H1 (cell line): Measurements from ENCODE around the gene MYO18A. TPM values are rescaled to one million over a fixed set of nuclear protein-coding genes. Genes with fewer than 3 reads are reported as not detected.

Experiments used
- CTCF ChIA-PET: fragments of 300-600 bp; sonication (Branson Sonifier 250); formaldehyde crosslinking; loops from one replicate; lab custom pipeline; 2021; ENCODE audit not compliant: partially characterized antibody; lab: Charles Lee
- POLR2A ChIA-PET: fragments of 300-600 bp; sonication (Branson Sonifier 250); formaldehyde crosslinking; loops from one replicate; lab custom pipeline; 2021; ENCODE audit warnings: inconsistent platforms; ENCODE audit not compliant: partially characterized antibody; lab: Charles Lee
- DNase-seq, 2 experiments: peaks; one replicate each; pipeline versions ENCODE4 v3.0.0 to v3.0.0-alpha.2; 2010 to 2022; ENCODE audit warnings: low spot score in 2 of 2, low read depth in 1 of 2, mixed read lengths in 1 of 2
- FAIRE-seq: peaks from 2 replicates; lab custom pipeline; 2011; peaks lifted over from hg19 to GRCh38; lab: Jason Lieb, UNC
- H2AFZ ChIP-seq: 2 replicates; pipeline ENCODE4 v1.8.1; 2012; ENCODE audit warnings: low read length, inconsistent platforms
- H2AK5ac ChIP-seq: 2 replicates; pipeline ENCODE4 v1.6.1; 2013; ENCODE audit warnings: low read depth, low read length
- H2BK120ac ChIP-seq: replicated peaks from 2 replicates; pipeline ENCODE3; 2013; ENCODE audit warnings: low read depth, low read length, inconsistent platforms
- H2BK12ac ChIP-seq: 2 replicates; pipeline ENCODE4 v1.6.1; 2013; ENCODE audit warnings: low read depth, low read length
- H2BK15ac ChIP-seq: 2 replicates; pipeline ENCODE4 v1.6.1; 2013; ENCODE audit warnings: low read length
- H2BK20ac ChIP-seq: 2 replicates; pipeline ENCODE4 v1.6.1; 2013; ENCODE audit warnings: low read length
- H2BK5ac ChIP-seq: 2 replicates; pipeline ENCODE4 v1.6.1; 2013; ENCODE audit warnings: low read depth, low read length
- H3K14ac ChIP-seq: 2 replicates; pipeline ENCODE4 v1.6.1; 2013; ENCODE audit warnings: inconsistent platforms; ENCODE audit not compliant: insufficient read length
- H3K18ac ChIP-seq: 2 replicates; pipeline ENCODE4 v1.6.1; 2013; ENCODE audit warnings: low read length; ENCODE audit errors: extremely low read depth
- H3K23ac ChIP-seq: 2 replicates; pipeline ENCODE4 v1.6.1; 2013; ENCODE audit warnings: inconsistent platforms; ENCODE audit not compliant: insufficient read length
- H3K23me2 ChIP-seq: 2 replicates; pipeline ENCODE4 v1.6.1; 2013; ENCODE audit warnings: low read depth, low read length
- H3K27ac ChIP-seq: 2 replicates; pipeline ENCODE4 v1.6.1; 2011; ENCODE audit warnings: low read depth, low read length, inconsistent platforms
- H3K27me3 ChIP-seq, 4 experiments: replicated peaks in 1 of 4; 1 replicate in 1 of 4; 2 replicates in 3 of 4; pipeline versions ENCODE4 v1.6.1 to v1.8.1; 2011 to 2013; ENCODE audit warnings: low read length in 3 of 4, mild to moderate bottlenecking in 3 of 4, inconsistent platforms in 2 of 4, mixed read lengths in 2 of 4, moderate library complexity in 1 of 4; ENCODE audit not compliant: control insufficient read depth in 3 of 4, insufficient read depth in 3 of 4; ENCODE audit errors: extremely low read depth in 1 of 4
- H3K36me3 ChIP-seq, 4 experiments: 2 replicates each; pipeline versions ENCODE4 v1.6.1 to v1.8.1; 2011 to 2013; ENCODE audit warnings: mild to moderate bottlenecking in 4 of 4, low read length in 3 of 4, moderate library complexity in 2 of 4, control low read depth in 1 of 4, inconsistent platforms in 1 of 4; ENCODE audit not compliant: insufficient read depth in 4 of 4, control insufficient read depth in 2 of 4
- H3K4ac ChIP-seq: replicated peaks from 2 replicates; pipeline ENCODE3; 2013; ENCODE audit warnings: low read length, low read depth, mixed read lengths, inconsistent platforms; ENCODE audit not compliant: insufficient read length
- H3K4me1 ChIP-seq, 4 experiments: replicated peaks in 1 of 4; 1 replicate in 1 of 4; 2 replicates in 3 of 4; pipeline versions ENCODE4 v1.6.1 to v1.8.1; 2011 to 2013; ENCODE audit warnings: low read length in 3 of 4, inconsistent platforms in 2 of 4, mixed read lengths in 1 of 4; ENCODE audit not compliant: insufficient read depth in 4 of 4, control insufficient read depth in 3 of 4
- H3K4me2 ChIP-seq, 2 experiments: 2 replicates each; pipeline versions ENCODE4 v1.6.1 to v1.8.1; 2011 to 2013; ENCODE audit warnings: low read depth in 2 of 2, low read length in 2 of 2, control low read depth in 1 of 2, inconsistent platforms in 1 of 2, mild to moderate bottlenecking in 1 of 2; ENCODE audit not compliant: insufficient read depth in 1 of 2
- H3K4me3 ChIP-seq, 4 experiments: fragments of 200-600, 300-600 bp in 1 of 4; sonication (generic), shearing (Covaris generic), sonication (Bioruptor Twin) in 1 of 4; 2 replicates each; pipeline versions ENCODE4 v1.5.1 to v1.8.1; 2011 to 2016; ENCODE audit warnings: low read length in 4 of 4, low read depth in 3 of 4, control low read depth in 2 of 4, inconsistent platforms in 2 of 4, mild to moderate bottlenecking in 2 of 4, mixed read lengths in 1 of 4, moderate library complexity in 1 of 4; ENCODE audit not compliant: insufficient read depth in 2 of 4; ENCODE audit errors: extremely low read depth in 1 of 4
- H3K56ac ChIP-seq: replicated peaks from 2 replicates; pipeline ENCODE3; 2013; ENCODE audit warnings: low read depth, mild to moderate bottlenecking, mixed read lengths, low read length, inconsistent platforms; ENCODE audit not compliant: insufficient read length
- H3K79me1 ChIP-seq: 2 replicates; pipeline ENCODE4 v1.6.1; 2013; ENCODE audit warnings: low read depth, low read length, control low read depth
- H3K79me2 ChIP-seq, 2 experiments: 2 replicates each; pipeline versions ENCODE4 v1.6.1 to v1.8.1; 2012 to 2013; ENCODE audit warnings: low read length in 2 of 2, mild to moderate bottlenecking in 2 of 2, inconsistent platforms in 1 of 2; ENCODE audit not compliant: insufficient read depth in 2 of 2, control insufficient read depth in 1 of 2
- H3K9ac ChIP-seq, 4 experiments: replicated peaks in 1 of 4; 1 replicate in 1 of 4; 2 replicates in 3 of 4; pipeline versions ENCODE4 v1.6.1 to v1.8.1; 2011 to 2013; ENCODE audit warnings: low read depth in 3 of 4, low read length in 3 of 4, control low read depth in 2 of 4, mild to moderate bottlenecking in 2 of 4, moderate library complexity in 2 of 4, inconsistent platforms in 1 of 4; ENCODE audit errors: extremely low read depth in 1 of 4
- H3K9me3 ChIP-seq, 2 experiments: 2 replicates each; pipeline versions ENCODE4 v1.6.1 to v1.8.1; 2012 to 2013; ENCODE audit warnings: mild to moderate bottlenecking in 2 of 2, moderate library complexity in 2 of 2, control low read depth in 1 of 2, inconsistent platforms in 1 of 2, low read depth in 1 of 2, low read length in 1 of 2, mixed read lengths in 1 of 2; ENCODE audit not compliant: insufficient read depth in 2 of 2
- H4K20me1 ChIP-seq, 2 experiments: replicated peaks in 1 of 2; 2 replicates each; pipeline versions ENCODE3 to v1.8.1; 2011 to 2013; ENCODE audit warnings: inconsistent platforms in 2 of 2, low read length in 2 of 2, mild to moderate bottlenecking in 1 of 2; ENCODE audit not compliant: insufficient read depth in 2 of 2, control insufficient read depth in 1 of 2
- H4K5ac ChIP-seq: 2 replicates; pipeline ENCODE4 v1.6.1; 2013; ENCODE audit warnings: low read length, low read depth, mixed read lengths, inconsistent platforms; ENCODE audit not compliant: insufficient read length
- H4K8ac ChIP-seq: 2 replicates; pipeline ENCODE4 v1.8.0; 2013; ENCODE audit warnings: mild to moderate bottlenecking, moderate library complexity, low read length, inconsistent platforms; ENCODE audit not compliant: insufficient read depth; ENCODE audit errors: extremely low read depth
- H4K91ac ChIP-seq: replicated peaks from 2 replicates; pipeline ENCODE3; 2013; ENCODE audit warnings: low read length, mixed read lengths, inconsistent platforms; ENCODE audit not compliant: insufficient read length
- ASH2L ChIP-seq: fragments of 200-600, 300-600 bp; sonication (generic); IDR thresholded peaks from one replicate; pipeline ENCODE4 v1.7.1; 2017; ENCODE audit warnings: low read length
- ATF2 ChIP-seq: IDR thresholded peaks from 2 replicates; pipeline ENCODE4 v1.6.1; 2012; ENCODE audit warnings: low read length, inconsistent platforms
- CHD1 ChIP-seq: IDR thresholded peaks from 2 replicates; pipeline ENCODE4 v1.6.1; 2012; ENCODE audit warnings: low read depth, low read length, improper control_type of control experiment
- WGBS, 2 experiments: shearing (Covaris generic) in 1 of 2; methylation state at CpG; one replicate each; pipeline versions ENCODE4 v1.1.6 to v1.1.7; 2013 to 2015; ENCODE audit warnings: low lambda C conversion rate in 2 of 2, mixed read lengths in 2 of 2, inconsistent platforms in 1 of 2, low coverage in 1 of 2, missing lambda C conversion rate in 1 of 2; ENCODE audit not compliant: insufficient replicate concordance in 2 of 2, insufficient coverage in 1 of 2, insufficient read length in 1 of 2; ENCODE audit errors: extremely low coverage in 1 of 2, missing lambda C conversion rate in 1 of 2; 5-methylcytosine and 5-hydroxymethylcytosine counted together
- polyA plus RNA-seq, 7 experiments: library from polyadenylated mRNA; depleted of rRNA in 3 of 7; stranded (reverse) in 5 of 7; unstranded in 2 of 7; fragments of >200 nt in 5 of 7; fragments of 200-250 nt in 2 of 7; gene quantifications; 1 replicate in 5 of 7; 2 replicates in 1 of 7; 4 replicates in 1 of 7; pipeline versions ENCODE4 v1.2.1 to v1.2.3, GENCODE V29; 2011 to 2013; ENCODE audit warnings: missing spikeins in 2 of 7, mixed read lengths in 2 of 7
- total RNA-seq: library from RNA; stranded (reverse); fragmentation: NEBNext Ultra II Directional; extraction: Animal tissue kit (Norgen Biotek cat#: 25700); gene quantifications from 2 replicates; pipeline ENCODE4 v1.2.1, GENCODE V29; 2021

MYO18A gene
- total and polyA plus RNA-seq, 2 of the 8 experiments (the other 6 are each of a cell fraction or from before 2014, with no cell fraction given): 7.6 to 43.8 TPM

- Histone ChIP-seq H2BK120ac (no peak overlapping the region), H3K23ac (no peak overlapping the region), H3K14ac (no peak overlapping the region), H3K4me1 (peaks cover 5 to 16% (median 6%) of the 10 kb centered on the region in 4 experiments), H3K9me3 (no peaks in the 10 kb centered on the region), H3K79me1 (peaks cover 2% of the 10 kb centered on the region), H4K8ac (no peak overlapping the region), H3K4me3 (no peak overlapping the region), H3K79me2 (no peaks in the 10 kb centered on the region), H3K27me3 (no peaks in the 10 kb centered on the region), H3K27ac (no peak overlapping the region), H3K9ac (no peak overlapping the region; a peak in 1 of 7 replicates)
- CTCF ChIA-PET: interaction anchor here (0.5 to 24.2 kb wide), 13 partner anchors 10 to 184 kb away, joined by 3 to 511 read pairs (median 4); no protein-coding TSS in a partner anchor
- TF ChIP-seq ATF2: no peak
- TF ChIP-seq ASH2L: no peak
- TF ChIP-seq CHD1: no peak
- TF ChIP-seq, all 59 proteins: peak for 0
- FAIRE-seq (no peak), DNase-seq (no peak)
- no peak overlapping the region for H2BK12ac ChIP-seq
- H2BK15ac ChIP-seq: no peak overlapping the region
- peaks cover 0 to 3% of the 10 kb centered on the region in 2 experiments for H4K20me1 ChIP-seq
- H3K23me2 ChIP-seq: 0 out of 2 replicates have a peak, but pooled peaks cover 2% of the 10 kb centered on the region
- H2BK5ac ChIP-seq: no peak overlapping the region; the same call in 1 of the 2 replicates
- H2AK5ac ChIP-seq: no peak overlapping the region
- POLR2A ChIA-PET: interaction anchor here (0.9 to 1.4 kb wide), 4 partner anchors 10 to 164 kb away, joined by 3 to 5 read pairs (median 4); no protein-coding TSS in a partner anchor
- H3K4me2 ChIP-seq: no peak overlapping the region
- H2AFZ ChIP-seq: no peak overlapping the region
- H3K56ac ChIP-seq: no peak overlapping the region
- H4K91ac ChIP-seq: no peak overlapping the region
- WGBS, 2 experiments: 95% methylated on average over 6 of the region's 10 CpGs; no CpG with 5 or more reads in 1 of the 2 experiments
- no peak overlapping the region for H3K4ac ChIP-seq
- no peaks in the 10 kb centered on the region for H3K36me3 ChIP-seq
- no peak overlapping the region for H2BK20ac ChIP-seq
- H4K5ac ChIP-seq: no peak overlapping the region
- no peak overlapping the region for H3K18ac ChIP-seq
Observed at GRCh38 chr17:29127840-29128239, 52.4 kb downstream of the MYO18A start.
